GM12878 (cell line): ENCODE results near the gene CPT1C. TPM values are rescaled to one million over a fixed set of nuclear protein-coding genes. Genes with fewer than 3 reads are reported as not detected.

ENCODE experiments used
- CBX3 ChIP-seq: fragments of 200-600 bp; sonication (generic); IDR thresholded peaks from 2 replicates; pipeline ENCODE4 v1.6.1; 2016; ENCODE audit warnings: low read depth, borderline replicate concordance
- DPF2 ChIP-seq: fragments of 450-650 bp; IDR thresholded peaks from 2 replicates; pipeline ENCODE4 v1.6.1; 2017; ENCODE audit warnings: mild to moderate bottlenecking
- EGR1 ChIP-seq, 2 experiments: IDR thresholded peaks; 1 replicate in 1 of 2; 2 replicates in 1 of 2; pipeline ENCODE4 v1.6.1; 2011 to 2012; ENCODE audit warnings: low read depth in 2 of 2, low read length in 2 of 2, borderline replicate concordance in 1 of 2, mild to moderate bottlenecking in 1 of 2, moderate library complexity in 1 of 2
- ETV6 ChIP-seq, 2 experiments: fragments of 450-650 bp in 1 of 2; IDR thresholded peaks in 1 of 2; conservative IDR thresholded peaks in 1 of 2; 2 replicates each; pipeline ENCODE4 v1.6.1; 2014; ENCODE audit warnings: antibody characterized with exemption in 1 of 2, borderline replicate concordance in 1 of 2, low read depth in 1 of 2, mild to moderate bottlenecking in 1 of 2, moderate library complexity in 1 of 2
- MEF2A ChIP-seq: IDR thresholded peaks from 2 replicates; pipeline ENCODE4 v1.6.1; 2011; ENCODE audit warnings: low read depth, mild to moderate bottlenecking, low read length, moderate library complexity; ENCODE audit not compliant: insufficient read depth
- MEF2B ChIP-seq: fragments of 450-650 bp; IDR thresholded peaks from 2 replicates; pipeline ENCODE4 v1.6.1; 2018; ENCODE audit warnings: mild to moderate bottlenecking, moderate library complexity; ENCODE audit not compliant: partially characterized antibody, poor library complexity, severe bottlenecking
- MTA2 ChIP-seq: fragments of 450-650 bp; IDR thresholded peaks from 2 replicates; pipeline ENCODE4 v1.6.1; 2016; ENCODE audit warnings: low read depth, mild to moderate bottlenecking, moderate library complexity
- MYC ChIP-seq: IDR thresholded peaks from 2 replicates; pipeline ENCODE4 v1.6.1; 2011; ENCODE audit warnings: mild to moderate bottlenecking, low read length, moderate library complexity, inconsistent platforms; ENCODE audit not compliant: insufficient read depth, insufficient replicate concordance, insufficient read length, severe bottlenecking
- NFYA ChIP-seq: IDR thresholded peaks from 2 replicates; pipeline ENCODE4 v1.6.1; 2011; ENCODE audit warnings: low read depth, mild to moderate bottlenecking, low read length, improper control_type of control experiment, borderline replicate concordance
- NFYB ChIP-seq: IDR thresholded peaks from 2 replicates; pipeline ENCODE4 v1.6.1; 2011; ENCODE audit warnings: low read depth, mild to moderate bottlenecking, low read length, improper control_type of control experiment, moderate library complexity; ENCODE audit not compliant: insufficient read depth
- NR2C2 ChIP-seq: IDR thresholded peaks from 2 replicates; pipeline ENCODE4 v1.6.1; 2011; ENCODE audit warnings: borderline replicate concordance, low read depth; ENCODE audit not compliant: control insufficient read depth, insufficient read length
- PML ChIP-seq: IDR thresholded peaks from 2 replicates; pipeline ENCODE4 v1.6.1; 2012; ENCODE audit warnings: low read length, inconsistent platforms
- SREBF1 ChIP-seq: IDR thresholded peaks from 2 replicates; pipeline ENCODE4 v1.6.1; 2012; ENCODE audit warnings: mild to moderate bottlenecking, low read length
- TARDBP ChIP-seq: IDR thresholded peaks from 2 replicates; pipeline ENCODE4 v1.6.1; 2016; ENCODE audit warnings: borderline replicate concordance
- TBL1XR1 ChIP-seq: IDR thresholded peaks from 2 replicates; pipeline ENCODE4 v1.6.1; 2012; ENCODE audit warnings: low read depth, low read length, improper control_type of control experiment
- TCF7 ChIP-seq: IDR thresholded peaks from 2 replicates; pipeline ENCODE4 v1.6.1; 2014; ENCODE audit warnings: antibody characterized with exemption, borderline replicate concordance
- ZBTB4 ChIP-seq: fragments of 450-650 bp; formaldehyde crosslinking; IDR thresholded peaks from 2 replicates; pipeline ENCODE4 v1.4.0; 2022; ENCODE audit warnings: mild to moderate bottlenecking, moderate library complexity
- ZBTB40 ChIP-seq: fragments of 450-650 bp; IDR thresholded peaks from 2 replicates; pipeline ENCODE4 v1.6.1; 2016; ENCODE audit warnings: mild to moderate bottlenecking, moderate library complexity, borderline replicate concordance
- ZNF592 ChIP-seq: fragments of 450-650 bp; IDR thresholded peaks from 2 replicates; pipeline ENCODE4 v1.6.1; 2017; ENCODE audit warnings: mild to moderate bottlenecking, moderate library complexity
- polyA plus RNA-seq, 11 experiments: library from polyadenylated mRNA; depleted of rRNA in 4 of 11; unstranded in 6 of 11; stranded (reverse) in 5 of 11; fragments of >200 nt; fragmentation: Nextera tagmentation in 4 of 11; fragmentation: Illumina TruSeq in 1 of 11; extraction: Ambion mirVana in 4 of 11; extraction: Trizol in 1 of 11; gene quantifications; 1 replicate in 1 of 11; 2 replicates in 10 of 11; pipeline versions ENCODE4 v1.2.1 to v1.2.3, GENCODE V29; 2011 to 2016; ENCODE audit warnings: inconsistent platforms in 2 of 11, missing spikeins in 2 of 11, low read depth in 1 of 11
- total RNA-seq, 4 experiments: library from RNA; depleted of rRNA in 3 of 4; stranded (reverse); fragments of >200 nt in 3 of 4; fragmentation: Illumina TruSeq in 1 of 4; extraction: Trizol in 1 of 4; gene quantifications; 2 replicates each; pipeline versions ENCODE4 v1.2.1 to v1.2.3, GENCODE V29; 2013 to 2021

The CPT1C gene
- total and polyA plus RNA-seq, 10 of the 15 experiments (the other 5 are each of a cell fraction or from before 2014, with no cell fraction given), result 0.04 to 0.56 (median 0.21) TPM; not detected in 3

DNA sequence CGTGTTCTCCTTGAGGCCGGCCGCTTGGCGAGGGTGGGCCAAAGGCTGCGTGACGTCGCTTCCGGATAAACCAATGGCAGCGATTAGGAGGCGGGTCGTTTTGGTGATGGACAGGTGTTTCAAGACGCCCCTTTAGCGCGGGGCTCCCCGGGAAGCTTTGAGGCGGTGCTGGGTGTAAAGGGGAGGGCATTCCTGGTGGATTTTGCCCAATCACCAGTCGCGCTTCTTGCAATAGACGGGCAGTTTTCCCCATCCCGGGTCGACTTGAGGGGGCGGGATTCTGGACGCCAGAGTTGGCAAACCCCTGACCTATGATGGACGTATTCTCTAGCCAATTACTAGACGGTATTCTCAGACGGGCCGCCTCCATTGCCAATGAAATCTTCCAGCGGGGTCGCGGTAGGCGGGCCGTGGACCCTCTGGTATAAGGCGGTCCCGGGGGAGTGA lies 14.1 kb upstream of the CPT1C start (continued):
- TF ChIP-seq ZNF592 (no peak), ETV6 (conservative IDR thresholded peaks at IDR 0.05 in 1 of 2, IDR thresholded peaks at IDR 0.05 in 1 of 2; ENCODE audit: borderline replicate concordance in 1 of 2, low read depth in 1 of 2) (no peak), MEF2B (peak; percentile 99), TBL1XR1 (peak; percentile 39; the same call in 1 of the 2 replicates), ZBTB40 (no peak; the same call in 1 of the 2 replicates), MYC (no peak), PML (no peak), NFYA (peak; percentile 35), CBX3 (no peak), NFYB (peak; percentile 89), NR2C2 (no peak), ZBTB4 (CRISPR knock-in tag) (no peak), TCF7 (no peak), TARDBP (no peak), DPF2 (peak; percentile 99), EGR1 (IDR thresholded peaks at IDR 0.05; ENCODE audit: borderline replicate concordance in 1 of 2, low read depth in 2 of 2, low read length in 2 of 2) (no peak), SREBF1 (0 out of 2 replicates have a peak, but pooled peaks have one; percentile 15), MEF2A (no peak), MTA2 (no peak)
